GM18858 (cell line): ENCODE measurements around the gene NSMF.
"Not testable (repeated sequence)": the region's sequence is repeated elsewhere in the genome, so short reads cannot be mapped to it uniquely, and the experiment has no call there.

Experiments used
- ATAC-seq: cut with Tn5 transposase; IDR thresholded peaks from one replicate; pipeline ENCODE4 v1.9.1; 2021; ENCODE audit not compliant: unreplicated experiment

NSMF gene

DNA sequence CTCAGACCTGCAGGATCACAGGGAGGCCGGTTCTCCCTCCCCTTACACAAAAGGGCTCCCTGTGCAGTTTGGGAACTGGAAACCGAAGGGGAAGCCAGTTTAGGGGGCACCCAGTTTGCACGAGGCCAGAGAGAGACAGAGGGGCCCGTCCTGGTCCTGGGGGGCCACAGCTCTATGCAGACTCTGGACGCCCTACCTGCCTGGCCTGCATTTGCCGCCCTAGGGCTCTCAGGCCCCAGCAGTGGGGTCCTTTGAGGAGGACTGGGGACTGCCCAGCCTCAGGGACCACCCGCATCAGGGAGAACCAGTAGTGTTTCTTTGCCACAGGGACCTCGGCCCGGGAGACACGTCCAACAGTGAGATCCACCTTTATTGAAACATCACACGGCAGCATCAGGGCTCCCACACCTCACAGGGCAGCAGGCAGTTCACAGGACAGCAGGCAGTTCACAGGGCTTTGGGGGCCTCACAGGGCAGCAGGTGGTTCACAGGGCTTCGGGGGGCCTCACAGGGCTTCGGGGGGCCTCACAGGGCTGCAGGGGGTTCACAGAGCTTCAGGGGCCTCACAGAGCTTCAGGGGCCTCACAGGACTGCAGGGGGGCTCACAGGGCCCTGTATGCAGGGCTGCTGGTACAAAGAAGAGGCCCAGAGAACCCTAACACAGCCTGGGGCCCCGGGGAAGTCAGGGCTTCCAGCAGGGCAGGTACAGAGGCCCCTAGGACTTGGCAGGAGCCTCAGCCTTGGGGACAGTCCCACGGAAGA, 648 bp upstream of the NSMF start:
- ATAC-seq: no peak

DNA sequence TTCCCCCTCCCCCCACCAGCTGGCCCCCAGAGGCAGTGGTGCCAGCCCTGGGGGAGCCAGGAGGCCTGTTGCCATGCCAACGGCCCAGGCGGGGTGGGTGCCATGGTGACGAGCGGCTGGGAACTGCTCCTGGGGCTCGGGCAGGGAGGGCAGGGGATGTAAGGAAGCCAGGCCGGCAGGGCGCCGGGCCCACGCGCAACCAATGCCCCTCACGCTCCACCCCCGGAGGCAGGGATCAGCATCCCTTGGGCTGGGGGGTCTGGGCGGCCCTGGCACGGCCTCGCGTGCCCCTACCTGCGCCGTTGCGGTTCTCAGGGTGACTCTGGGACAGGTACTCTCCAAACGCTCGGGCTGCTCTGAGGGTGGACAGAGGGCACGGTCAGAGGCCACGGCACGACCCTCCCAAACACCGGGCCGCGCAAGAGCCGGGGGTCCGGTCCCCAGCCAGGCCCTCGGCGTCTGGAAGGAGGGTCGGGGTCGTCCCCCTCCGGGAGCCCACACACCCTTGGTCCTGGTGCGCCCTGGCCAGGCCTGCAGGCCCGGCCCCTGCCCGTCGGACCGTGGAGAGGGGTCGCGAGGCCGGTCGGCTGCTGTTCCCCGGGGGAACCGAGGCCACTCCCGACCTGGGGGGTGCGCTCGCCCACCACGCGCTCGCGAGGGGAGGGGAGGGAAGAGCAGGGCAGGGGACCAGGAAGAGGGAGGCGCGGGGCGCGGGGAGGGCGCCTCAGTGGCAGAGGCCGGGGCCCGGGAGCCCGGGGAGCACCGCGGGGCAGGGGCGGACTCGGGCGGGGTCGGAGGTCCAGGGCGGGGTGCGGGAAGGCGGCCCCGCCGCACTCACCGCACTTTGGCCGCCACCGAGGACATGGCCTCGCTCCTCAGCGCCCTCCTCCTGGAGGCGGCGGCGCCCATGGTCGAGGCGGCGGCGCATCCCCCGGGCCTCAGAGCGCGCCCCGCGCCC, 661 bp downstream of the NSMF start:
- ATAC-seq: peak; percentile 6

DNA sequence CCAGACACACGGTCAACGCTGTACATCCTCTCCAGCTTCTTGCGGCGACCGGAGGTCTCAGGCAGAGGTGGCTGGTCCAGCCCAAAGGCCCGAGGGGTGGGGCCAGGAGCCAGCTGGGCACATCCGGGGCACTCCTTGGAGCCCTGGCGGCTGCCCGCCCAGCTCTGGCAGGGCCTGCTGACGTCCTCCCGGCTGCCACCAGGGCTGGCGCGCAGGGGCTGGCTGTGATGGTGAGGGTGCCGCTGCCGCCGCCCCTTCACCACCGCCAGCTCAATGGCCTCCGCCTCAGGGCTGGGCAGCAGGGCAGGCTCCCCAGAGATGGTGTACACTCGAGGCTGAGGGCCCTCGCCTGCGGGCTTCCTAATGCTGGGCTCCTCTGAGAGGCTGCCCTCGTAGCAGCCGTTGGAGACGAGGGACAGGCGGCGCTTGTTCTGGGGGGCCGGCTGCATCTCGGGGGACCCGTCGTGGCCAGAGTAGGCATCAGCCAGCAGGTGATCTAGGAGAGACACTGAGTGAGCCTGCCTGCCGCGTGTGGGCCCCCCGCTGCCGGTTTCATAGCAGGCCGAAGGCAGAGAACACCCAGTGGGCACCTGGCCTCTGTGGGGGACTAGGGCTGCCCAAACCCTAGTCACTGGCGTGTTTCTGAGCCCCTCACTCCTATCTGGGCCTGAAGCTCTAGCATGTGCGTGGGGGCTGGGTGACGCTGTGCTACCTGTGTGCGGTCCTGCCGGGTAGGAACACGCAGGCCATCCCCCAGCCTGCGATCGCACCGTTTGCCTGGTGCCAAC, 1.5 kb downstream of the NSMF start:
- ATAC-seq: no peak

DNA sequence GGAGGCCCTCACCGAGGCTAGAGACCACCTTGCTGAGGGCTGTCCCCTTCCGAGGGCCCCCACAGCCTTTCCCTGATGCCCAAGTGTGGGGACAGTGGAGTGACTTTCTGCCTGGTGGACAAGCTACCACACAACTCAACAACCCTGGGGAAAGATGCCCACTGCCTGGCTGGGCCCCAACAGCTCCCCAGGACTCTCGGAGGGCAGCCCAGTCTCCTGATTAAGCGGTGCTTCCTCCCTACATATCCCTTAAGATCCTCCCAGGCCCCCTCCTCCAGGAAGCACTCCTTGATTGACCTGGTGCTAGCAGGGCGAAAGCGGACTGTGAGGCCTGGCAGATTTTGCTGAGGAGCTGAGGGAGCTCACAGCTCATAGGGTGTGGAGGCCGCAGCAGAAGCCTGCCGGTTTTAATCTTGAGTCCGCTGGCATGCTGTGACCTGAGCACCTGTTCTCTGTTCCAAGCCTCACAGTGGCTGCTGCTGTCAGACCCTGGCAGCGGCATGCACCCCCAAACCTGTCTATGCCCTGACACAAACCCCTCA, 2.2 kb downstream of the NSMF start:
- ATAC-seq: no peak

DNA sequence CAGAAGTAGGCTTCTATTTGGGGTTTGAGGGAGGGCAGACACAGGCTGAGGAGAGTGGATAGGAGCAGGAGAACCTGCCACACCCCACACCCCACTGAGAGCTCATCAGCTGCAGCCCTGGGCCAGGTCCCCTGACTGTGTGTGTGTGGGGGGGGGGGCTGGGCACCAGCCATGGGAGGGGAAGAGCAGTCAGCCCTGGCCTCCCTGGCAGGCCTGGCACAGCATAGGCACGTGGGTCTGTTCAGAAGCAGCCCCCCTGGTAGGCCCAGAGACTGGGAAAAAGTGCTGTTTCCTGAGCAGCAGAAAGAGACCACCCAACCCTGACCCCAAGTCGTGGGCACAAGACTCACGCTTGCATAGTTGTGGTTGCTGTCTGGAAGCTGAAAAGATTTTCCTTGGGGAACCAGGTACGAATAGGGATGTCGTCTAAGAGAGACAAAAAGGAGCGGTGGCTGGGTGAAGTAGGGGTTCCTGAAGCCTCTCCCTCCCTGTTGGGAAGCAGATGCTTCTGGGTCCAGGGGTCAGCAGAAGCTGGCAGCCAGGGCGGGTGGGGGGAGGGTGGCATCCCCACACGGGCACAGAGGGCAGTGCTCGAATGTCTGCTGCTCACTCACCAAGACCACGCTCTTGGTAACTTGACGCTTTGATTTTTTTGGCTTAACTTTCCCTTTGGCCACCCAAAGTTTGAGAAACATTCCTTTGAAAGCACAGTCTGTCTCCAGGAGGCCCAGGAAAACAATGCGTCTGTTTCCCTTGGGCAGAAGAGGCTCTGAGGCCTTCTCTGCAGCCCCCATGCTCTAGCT, 2.9 kb downstream of the NSMF start:
- no peak for ATAC-seq

DNA sequence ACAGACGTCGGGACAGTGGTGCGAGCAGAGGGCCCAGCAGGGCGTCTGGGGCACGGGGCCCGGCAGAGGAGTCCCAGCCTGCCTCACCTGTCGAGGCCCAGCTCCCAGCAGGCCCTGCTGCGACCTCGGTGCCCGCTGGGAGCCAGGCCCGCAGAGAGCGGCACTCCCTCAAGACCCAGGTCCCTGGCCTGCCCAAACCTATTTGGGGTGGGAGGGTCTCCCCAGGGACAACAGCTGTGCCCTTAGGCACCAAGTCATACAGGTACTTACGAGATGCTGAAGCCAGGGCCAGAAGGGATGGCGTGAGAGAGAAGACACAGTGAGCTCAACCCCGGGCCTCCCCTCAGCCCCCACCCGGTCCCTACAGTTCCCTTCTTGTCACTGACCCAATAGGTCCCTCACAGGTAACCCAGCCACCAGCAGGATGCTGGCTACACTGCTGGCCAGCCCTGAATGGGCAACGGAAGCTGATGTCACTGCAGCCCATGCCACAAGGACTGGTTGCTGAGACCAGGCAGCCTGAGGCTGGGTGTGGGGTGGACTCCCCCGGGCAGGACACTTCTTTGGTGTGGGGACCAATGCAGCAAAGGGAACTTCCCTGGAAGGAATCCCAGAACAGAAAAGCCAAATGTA, 3.7 kb downstream of the NSMF start:
- no peak for ATAC-seq

DNA sequence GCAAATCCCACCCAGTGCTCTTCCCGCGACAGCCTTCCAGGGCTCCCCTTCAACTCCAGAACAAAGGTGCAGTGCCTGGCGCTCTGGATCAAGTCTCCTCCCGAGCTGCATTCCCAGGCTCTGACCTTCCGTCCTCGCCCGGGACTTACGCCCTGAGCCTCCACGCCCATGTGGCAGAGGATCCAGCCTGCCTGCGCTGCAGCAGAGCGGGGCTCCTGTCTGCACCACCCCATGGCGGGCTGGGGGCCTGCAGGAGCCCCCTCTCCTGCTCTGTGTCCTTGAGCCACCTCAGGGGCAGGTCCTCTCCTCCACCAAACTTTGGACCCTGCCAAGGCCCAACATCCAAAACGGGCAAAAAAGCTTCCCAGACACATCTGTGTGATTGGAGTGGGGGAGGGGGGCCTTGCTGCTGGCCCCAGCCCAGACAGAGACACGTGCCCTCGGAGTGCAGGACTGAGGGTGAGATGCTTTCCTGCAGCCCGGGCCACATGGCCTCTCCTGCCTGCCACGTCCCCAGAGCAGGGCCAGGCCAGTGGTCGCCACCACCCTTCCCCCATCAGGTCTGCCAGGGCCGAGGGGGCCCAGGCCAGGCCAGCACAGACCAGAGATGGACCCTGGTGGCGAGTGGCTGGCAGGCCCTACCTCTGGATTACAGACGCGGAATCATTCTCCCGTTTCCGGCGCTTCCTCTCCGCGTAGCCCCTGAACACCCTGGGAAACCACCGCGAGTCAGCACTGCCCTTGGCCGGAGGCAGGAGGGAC, 4.4 kb downstream of the NSMF start:
- no peak for ATAC-seq

DNA sequence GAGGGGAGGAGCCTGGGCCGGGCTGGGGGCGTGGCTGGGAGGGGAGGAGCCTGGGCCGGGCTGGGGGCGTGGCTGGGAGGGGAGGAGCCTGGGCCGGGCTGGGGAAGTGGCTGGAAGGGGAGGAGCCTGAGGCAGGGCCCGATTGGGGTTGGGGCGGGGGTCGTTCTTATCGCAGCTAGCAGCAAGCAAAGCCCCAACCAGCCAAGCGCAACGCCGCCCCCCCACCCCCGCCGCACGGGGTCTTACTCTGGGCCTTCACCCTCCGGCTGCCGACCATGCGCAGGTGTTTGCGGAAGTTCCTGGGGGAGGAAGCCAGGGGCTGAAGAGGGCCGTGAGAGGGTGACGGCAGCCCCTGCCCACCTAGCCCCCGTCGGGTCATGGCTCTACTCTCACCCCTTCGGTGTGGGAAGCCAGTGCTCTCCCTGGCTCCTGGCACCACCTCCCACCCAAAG, 5.0 kb downstream of the NSMF start:
- ATAC-seq: no peak

DNA sequence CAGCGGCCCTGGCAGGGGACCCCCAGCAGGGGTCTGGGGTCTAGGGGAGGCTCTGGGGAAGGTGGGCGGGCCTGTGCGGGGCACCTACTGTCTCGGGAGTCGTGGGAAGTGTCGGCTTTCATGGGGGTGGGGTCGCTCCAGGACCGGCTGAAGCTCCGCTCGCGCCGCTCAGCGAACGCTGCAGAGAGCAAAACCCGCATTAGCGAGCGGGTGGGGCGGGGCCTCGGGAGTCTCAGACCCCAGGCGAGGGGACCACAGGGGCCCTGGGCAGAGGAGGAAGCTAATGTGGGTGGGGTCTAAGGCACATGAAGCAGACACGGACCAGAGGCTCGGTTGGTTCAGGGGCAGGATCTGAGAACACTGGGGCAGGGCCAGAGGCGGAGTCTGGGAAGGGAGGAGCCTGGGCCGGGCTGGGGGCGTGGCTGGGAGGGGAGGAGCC, 5.5 kb downstream of the NSMF start:
- no peak for ATAC-seq

DNA sequence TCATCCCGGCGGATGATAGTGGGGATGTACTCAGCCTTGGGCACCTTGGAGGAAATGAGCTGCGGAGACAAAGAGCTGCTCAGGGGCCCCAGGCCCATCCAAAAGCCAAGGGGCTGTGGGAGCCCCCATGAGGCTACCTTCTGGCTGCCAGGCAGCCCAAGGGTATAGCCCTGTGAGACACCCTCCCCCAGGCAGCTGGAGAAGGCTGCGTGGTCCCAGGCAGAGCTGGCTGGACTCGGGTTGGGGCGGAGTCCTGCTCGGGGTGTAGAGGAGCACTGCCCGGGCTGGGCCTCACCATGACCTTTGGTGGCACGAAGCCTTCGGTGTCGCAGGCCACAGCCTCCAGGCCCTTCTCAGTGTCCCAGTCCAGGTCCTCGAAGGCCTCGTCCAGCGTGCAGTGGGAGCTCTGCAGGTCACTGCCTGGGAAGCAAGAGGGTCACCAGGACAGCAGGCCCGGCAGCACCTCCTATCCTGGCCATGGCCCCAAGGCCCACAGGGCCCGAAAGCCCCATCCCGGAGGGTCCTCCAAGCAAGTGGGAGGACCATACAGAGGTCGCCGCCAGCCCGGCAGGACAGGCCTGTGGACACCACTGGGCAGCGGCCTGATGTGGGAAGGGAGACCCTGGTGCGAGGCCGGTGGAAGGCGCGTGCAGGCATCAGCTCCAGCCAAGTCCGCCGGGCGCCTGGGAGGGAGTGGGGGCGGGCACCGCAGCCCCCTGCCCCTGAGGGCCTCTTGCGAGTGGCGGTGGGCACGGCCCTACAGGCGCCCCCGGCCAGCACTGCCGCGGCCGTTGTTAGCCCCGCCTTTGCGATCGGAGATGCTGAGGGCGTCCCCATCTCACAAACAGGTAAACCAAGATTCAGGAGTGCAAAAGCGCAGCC, 6.1 kb downstream of the NSMF start:
- ATAC-seq: no peak

DNA sequence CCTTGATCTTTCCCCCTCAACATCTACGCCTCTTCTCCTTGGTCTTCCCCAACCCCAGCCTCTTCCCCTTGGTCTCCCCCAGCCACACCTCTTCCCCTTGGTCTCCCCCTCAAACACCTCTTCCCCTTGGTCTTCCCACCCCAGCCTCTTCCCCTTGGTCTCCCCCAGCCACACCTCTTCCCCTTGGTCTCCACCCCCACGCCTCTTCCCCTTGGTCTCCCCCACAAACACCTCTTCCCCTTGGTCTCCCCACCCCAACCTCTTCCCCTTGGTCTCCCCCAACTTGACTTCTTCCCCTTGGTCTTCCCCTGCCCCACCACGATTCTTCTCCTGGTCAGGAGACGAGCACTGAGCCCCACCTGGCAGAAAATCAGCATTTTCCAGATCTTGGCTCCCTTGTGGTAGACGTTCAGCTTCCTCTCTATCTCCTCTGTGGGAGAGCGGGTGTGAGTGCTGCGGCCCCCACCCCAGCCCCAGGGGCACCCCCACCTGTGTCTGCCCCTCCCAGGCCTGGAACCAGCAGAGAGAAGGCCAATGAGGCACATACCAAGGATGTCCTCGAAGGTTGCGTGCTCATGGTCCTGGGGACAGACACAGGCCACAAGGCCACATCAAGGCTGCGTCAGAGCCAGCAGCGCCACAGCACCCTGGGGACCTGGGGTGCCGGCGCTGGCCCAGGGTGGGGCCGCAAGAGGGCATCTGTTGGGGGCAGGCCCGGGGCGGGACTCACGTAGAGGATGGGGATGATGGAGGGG, 7.0 kb downstream of the NSMF start:
- no peak for ATAC-seq

DNA sequence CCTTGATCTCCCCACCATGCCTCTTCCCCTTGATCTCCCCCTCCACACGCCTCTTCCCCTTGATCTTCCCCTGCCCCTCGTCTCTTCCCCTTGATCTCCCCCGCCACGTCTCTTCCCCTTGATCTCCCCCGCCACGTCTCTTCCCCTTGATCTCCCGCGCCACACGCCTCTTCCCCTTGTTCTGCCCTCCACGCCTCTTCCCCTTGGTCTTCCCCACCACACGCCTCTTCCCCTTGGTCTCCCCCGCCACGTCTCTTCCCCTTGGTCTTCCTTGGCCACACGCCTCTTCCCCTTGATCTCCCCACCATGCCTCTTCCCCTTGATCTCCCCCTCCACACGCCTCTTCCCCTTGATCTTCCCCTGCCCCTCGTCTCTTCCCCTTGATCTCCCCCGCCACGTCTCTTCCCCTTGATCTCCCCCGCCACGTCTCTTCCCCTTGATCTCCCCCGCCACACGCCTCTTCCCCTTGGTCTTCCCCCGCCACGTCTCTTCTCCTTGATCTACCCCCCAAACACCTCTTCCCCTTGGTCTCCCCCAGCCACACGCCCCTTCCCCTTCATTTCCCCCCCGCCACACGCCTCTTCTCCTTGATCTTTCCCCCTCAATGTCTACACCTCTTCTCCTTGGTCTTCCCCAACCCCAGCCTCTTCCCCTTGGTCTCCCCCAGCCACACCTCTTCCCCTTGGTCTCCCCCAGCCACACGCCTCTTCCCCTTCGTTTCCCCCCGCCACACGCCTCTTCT, 7.7 kb downstream of the NSMF start:
- ATAC-seq: not testable (repeated sequence)

DNA sequence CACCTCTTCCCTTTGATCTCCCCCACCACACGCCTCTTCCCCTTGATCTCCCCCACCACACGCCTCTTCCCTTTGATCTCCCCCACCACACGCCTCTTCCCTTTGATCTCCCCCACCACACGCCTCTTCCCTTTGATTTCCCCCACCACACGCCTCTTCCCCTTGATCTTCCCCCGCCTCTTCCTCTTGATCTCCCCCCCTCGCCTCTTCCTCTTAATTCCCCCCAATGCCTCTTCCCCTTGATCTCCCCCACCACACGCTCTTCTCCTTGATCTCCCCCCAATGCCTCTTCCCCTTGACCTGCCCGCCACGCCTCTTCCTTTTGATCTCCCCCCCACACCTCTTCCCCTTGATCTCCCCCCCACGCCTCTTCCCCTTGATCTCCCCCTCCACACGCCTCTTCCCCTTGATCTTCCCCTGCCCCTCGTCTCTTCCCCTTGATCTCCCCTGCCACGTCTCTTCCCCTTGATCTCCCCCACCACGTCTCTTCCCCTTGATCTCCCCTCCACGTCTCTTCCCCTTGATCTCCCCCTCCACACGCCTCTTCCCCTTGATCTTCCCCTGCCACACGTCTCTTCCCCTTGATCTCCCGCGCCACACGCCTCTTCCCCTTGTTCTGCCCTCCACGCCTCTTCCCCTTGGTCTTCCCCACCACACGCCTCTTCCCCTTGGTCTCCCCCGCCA, 8.5 kb downstream of the NSMF start:
- not testable (repeated sequence) for ATAC-seq

DNA sequence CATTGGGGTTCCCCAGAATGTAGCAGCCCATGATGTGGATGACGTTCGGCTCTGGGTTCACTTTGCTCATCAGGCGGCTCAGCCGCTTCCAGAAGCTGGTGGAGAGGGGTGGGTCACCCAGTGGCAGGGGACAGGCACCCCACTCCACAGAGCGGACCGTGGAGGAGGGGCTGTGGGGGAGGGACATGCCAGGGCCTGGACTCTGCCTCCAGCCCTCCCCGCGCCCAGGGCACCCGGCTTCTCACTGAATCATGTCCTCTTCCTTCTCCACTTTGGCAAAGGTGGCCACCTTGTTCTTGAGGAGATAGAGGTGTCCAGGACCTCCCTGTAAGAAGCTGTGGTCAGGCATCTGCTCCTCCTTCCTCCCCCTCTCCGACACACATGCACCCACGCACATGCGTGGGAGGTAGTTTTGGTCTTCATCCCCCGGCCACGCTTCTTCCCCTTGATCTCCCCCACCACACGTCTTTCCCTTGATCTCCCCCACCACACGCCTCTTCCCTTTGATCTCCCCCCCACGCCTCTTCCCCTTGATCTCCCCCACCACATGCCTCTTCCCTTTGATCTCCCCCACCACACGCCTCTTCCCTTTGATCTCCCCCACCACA, 9.1 kb downstream of the NSMF start:
- no peak for ATAC-seq

DNA sequence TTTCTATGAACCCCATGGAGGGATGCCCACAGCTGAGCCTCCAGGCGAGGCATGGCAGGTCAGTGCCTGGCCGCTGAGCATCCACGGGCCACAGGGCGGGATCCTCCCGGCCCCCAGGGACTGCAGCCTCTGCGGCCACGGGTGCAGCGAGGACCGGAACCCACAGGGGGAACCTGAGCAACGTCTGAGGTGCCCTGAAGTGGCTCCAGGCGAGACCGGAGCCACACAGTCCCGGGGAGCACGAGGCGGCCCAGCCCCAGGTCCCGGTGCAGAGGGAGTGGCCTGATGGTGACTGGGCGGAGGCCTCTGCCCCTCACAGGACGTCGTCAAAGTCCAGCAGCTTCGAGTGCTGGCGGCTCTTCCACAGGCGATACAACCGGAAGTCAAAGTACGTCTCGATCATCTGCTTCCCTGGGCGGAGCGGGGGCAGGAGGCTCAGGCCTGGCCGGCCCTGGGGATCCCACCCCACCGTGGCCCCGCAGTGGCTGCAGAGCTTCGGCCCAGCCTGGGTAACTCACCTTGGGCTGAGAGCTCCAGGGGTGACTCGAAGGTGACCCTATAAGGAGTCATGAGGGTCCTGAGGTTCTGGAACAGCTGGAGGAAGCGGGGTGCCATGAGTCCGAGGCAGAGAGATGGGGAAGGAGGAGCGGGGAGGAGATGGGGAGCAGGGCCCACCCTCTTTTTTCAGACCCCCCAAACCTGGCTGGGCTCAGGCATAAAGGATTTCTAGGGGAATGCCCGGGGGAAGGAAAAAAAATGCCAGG, 9.9 kb downstream of the NSMF start:
- ATAC-seq: no peak
